K562 (cell line): Measurements from ENCODE around the gene PSMD11. TPM values are rescaled to one million over a fixed set of nuclear protein-coding genes. Genes with fewer than 3 reads are reported as not detected.
A peak's percentile ranks its signal among the peaks of the same experiment; 100 is the strongest.

Experiments used
- ATAC-seq: fragments of 200-7000 bp; cut with Tn5 transposase; 3 replicates; pipeline ENCODE4 v1.9.1; 2020; ENCODE audit warnings: moderate library complexity
- BruUV-seq: library from RNA; stranded (reverse); fragments of 400-500 nt; replicated peaks from 2 replicates; lab custom pipeline; 2021; lab: Mats Ljungman, UMichigan
- CTCF ChIA-PET: fragments of 300-600 bp; formaldehyde crosslinking; extraction: SDS; loops from one replicate; lab custom pipeline; 2021; ENCODE audit warnings: low intra/inter-chr PET ratio; lab: Yijun Ruan, JAX
- POLR2A ChIA-PET: fragments of 300-600, 350-650 bp; sonication (Branson Sonifier 250); formaldehyde crosslinking; extraction: SDS; loops from one replicate; lab custom pipeline; 2021; ENCODE audit warnings: antibody characterized with exemption, inconsistent platforms; lab: Yijun Ruan, JAX
- DNase-seq, 4 experiments: peaks; one replicate each; pipeline versions ENCODE4 v3.0.0 to v3.0.0-alpha.2; 2011 to 2018; ENCODE audit warnings: low spot score in 3 of 4, mixed read lengths in 3 of 4; ENCODE audit errors: extremely low read depth in 1 of 4
- FAIRE-seq: peaks from 2 replicates; lab custom pipeline; 2011; peaks lifted over from hg19 to GRCh38; lab: Jason Lieb, UNC
- H2AFZ ChIP-seq: 2 replicates; pipeline ENCODE4 v1.6.0; 2011; ENCODE audit warnings: low read depth, low read length, control low read depth, inconsistent platforms
- H3K27ac ChIP-seq: fragments of 200-600 bp; 3 replicates; pipeline ENCODE4 v1.8.0; 2011; ENCODE audit warnings: low read depth, mild to moderate bottlenecking, control low read depth, inconsistent platforms, low read length, moderate library complexity, mixed read lengths; ENCODE audit errors: extremely low read depth
- H3K27me3 ChIP-seq, 2 experiments: fragments of 300-600 bp in 1 of 2; 2 replicates in 1 of 2; 3 replicates in 1 of 2; pipeline versions ENCODE4 v1.6.0 to v1.8.0; 2011; ENCODE audit warnings: inconsistent platforms in 2 of 2, low read length in 2 of 2, mild to moderate bottlenecking in 1 of 2, mixed read lengths in 1 of 2, moderate library complexity in 1 of 2; ENCODE audit not compliant: control insufficient read depth in 2 of 2, insufficient read depth in 2 of 2
- H3K36me3 ChIP-seq: fragments of 300-600 bp; 3 replicates; pipeline ENCODE4 v1.8.0; 2011; ENCODE audit warnings: mild to moderate bottlenecking, low read length, inconsistent platforms; ENCODE audit not compliant: control insufficient read depth, insufficient read depth
- H3K4me1 ChIP-seq, 2 experiments: fragments of 200-600 bp in 1 of 2; replicated peaks in 1 of 2; 2 replicates in 1 of 2; 3 replicates in 1 of 2; pipeline versions ENCODE4 v1.5.1 to v1.8.0; 2011; ENCODE audit warnings: inconsistent platforms in 2 of 2, low read length in 2 of 2, mild to moderate bottlenecking in 1 of 2, mixed read lengths in 1 of 2, moderate library complexity in 1 of 2; ENCODE audit not compliant: control insufficient read depth in 2 of 2, insufficient read depth in 2 of 2
- H3K4me2 ChIP-seq: 2 replicates; pipeline ENCODE4 v1.6.1; 2011; ENCODE audit warnings: low read length, control low read depth, inconsistent platforms, mixed read lengths; ENCODE audit not compliant: insufficient read depth
- H3K4me3 ChIP-seq: fragments of 200-600 bp; sonication (generic), shearing (Covaris generic); 2 replicates; pipeline ENCODE4 v1.5.1; 2016; ENCODE audit warnings: control low read depth, inconsistent platforms
- H3K79me2 ChIP-seq: fragments of 200-600 bp; 3 replicates; pipeline ENCODE4 v1.8.0; 2011; ENCODE audit warnings: low read length, inconsistent platforms; ENCODE audit not compliant: control insufficient read depth, insufficient read depth
- H3K9ac ChIP-seq, 2 experiments: 2 replicates each; pipeline versions ENCODE4 v1.6.0 to v1.6.1; 2011; ENCODE audit warnings: low read depth in 2 of 2, low read length in 2 of 2, control low read depth in 1 of 2, inconsistent platforms in 1 of 2, mild to moderate bottlenecking in 1 of 2, mixed read lengths in 1 of 2; ENCODE audit not compliant: insufficient read depth in 1 of 2
- H3K9me1 ChIP-seq: one replicate; pipeline ENCODE4 v1.6.0; 2011; ENCODE audit warnings: inconsistent platforms, mild to moderate bottlenecking, low read length, moderate library complexity; ENCODE audit not compliant: control insufficient read depth, insufficient read depth
- H3K9me3 ChIP-seq: replicated peaks from 2 replicates; pipeline ENCODE4 v1.5.1; 2011; ENCODE audit warnings: low read depth, low read length, inconsistent platforms; ENCODE audit not compliant: control insufficient read depth, insufficient read depth
- H4K20me1 ChIP-seq: replicated peaks from 2 replicates; pipeline ENCODE4 v1.6.1; 2011; ENCODE audit warnings: low read length, inconsistent platforms, mixed read lengths; ENCODE audit not compliant: control insufficient read depth, insufficient read depth
- BACH1 ChIP-seq: fragments of 200-800 bp; sonication (Bioruptor generic); IDR thresholded peaks from 2 replicates; pipeline ENCODE4 v1.6.1; 2016; ENCODE audit warnings: missing genetic modification characterization, missing compliant biosample characterization
- DMBX1 ChIP-seq: fragments of 250-450 bp; sonication (Bioruptor Pico); IDR thresholded peaks from 2 replicates; pipeline ENCODE4 v1.8.0; 2022; ENCODE audit warnings: inconsistent platforms, mild to moderate bottlenecking, moderate library complexity, borderline replicate concordance
- E2F4 ChIP-seq: sonication (generic); formaldehyde crosslinking; IDR thresholded peaks from 2 replicates; pipeline ENCODE4 v1.8.0; 2022; ENCODE audit warnings: mild to moderate bottlenecking, low read depth, missing genetic modification reagents
- ELF2 ChIP-seq: fragments of 250-450 bp; sonication (Bioruptor Pico); IDR thresholded peaks from 2 replicates; pipeline ENCODE4 v1.5.0; 2021; ENCODE audit warnings: mild to moderate bottlenecking
- HNRNPLL ChIP-seq: fragments of 200-400 bp; formaldehyde crosslinking; IDR thresholded peaks from 2 replicates; pipeline ENCODE4 v1.6.1; 2017; ENCODE audit warnings: low read length, low read depth, mild to moderate bottlenecking; ENCODE audit not compliant: poor library complexity, severe bottlenecking
- MTF1 ChIP-seq: fragments of 250-450 bp; sonication (Bioruptor Pico); IDR thresholded peaks from 2 replicates; pipeline ENCODE4 v1.9.0; 2021; ENCODE audit warnings: moderate library complexity, mild to moderate bottlenecking, inconsistent platforms, borderline replicate concordance
- SMAD4 ChIP-seq: fragments of 250-450 bp; sonication (Bioruptor Pico); conservative IDR thresholded peaks from 2 replicates; pipeline ENCODE4 v1.8.0; 2021; ENCODE audit warnings: inconsistent platforms, mild to moderate bottlenecking, moderate library complexity
- SRSF1 ChIP-seq: fragments of 200-400 bp; formaldehyde crosslinking; IDR thresholded peaks from 2 replicates; pipeline ENCODE4 v1.6.1; 2017; ENCODE audit warnings: mild to moderate bottlenecking, low read depth, low read length, moderate library complexity
- SRSF7 ChIP-seq: fragments of 200-400 bp; formaldehyde crosslinking; optimal IDR thresholded peaks from 2 replicates; pipeline ENCODE3; 2017; ENCODE audit warnings: mild to moderate bottlenecking, low read depth, low read length
- THAP12 ChIP-seq: fragments of 250-450 bp; sonication (Bioruptor Pico); IDR thresholded peaks from 2 replicates; pipeline ENCODE4 v1.9.0; 2021; ENCODE audit warnings: mild to moderate bottlenecking, inconsistent platforms
- THRAP3 ChIP-seq: fragments of 450-650 bp; IDR thresholded peaks from 2 replicates; pipeline ENCODE4 v1.6.1; 2016; ENCODE audit warnings: mild to moderate bottlenecking, inconsistent platforms, borderline replicate concordance
- ZNF143 ChIP-seq: sonication (generic); formaldehyde crosslinking; IDR thresholded peaks from 2 replicates; pipeline ENCODE4 v1.9.0; 2022; ENCODE audit warnings: mild to moderate bottlenecking, missing genetic modification reagents
- ZNF3 ChIP-seq: fragments of 250-450 bp; sonication (Bioruptor Pico); IDR thresholded peaks from 2 replicates; pipeline ENCODE4 v1.5.0; 2021; ENCODE audit warnings: mild to moderate bottlenecking, moderate library complexity
- ZNF398 ChIP-seq: fragments of 250-450 bp; sonication (Bioruptor Pico); IDR thresholded peaks from 2 replicates; pipeline ENCODE4 v1.8.0; 2021; ENCODE audit warnings: moderate library complexity, mild to moderate bottlenecking, inconsistent platforms
- WGBS: fragments of 100-300 bp; shearing (Covaris generic); methylation state at CpG from one replicate; pipeline ENCODE4 v1.1.6; 2016; ENCODE audit warnings: low coverage, mixed read lengths; ENCODE audit not compliant: insufficient coverage; ENCODE audit errors: missing lambda C conversion rate; 5-methylcytosine and 5-hydroxymethylcytosine counted together
- in situ Hi-C: fragments of 300-500 bp; cut with MboI; formaldehyde crosslinking; loops from 4 replicates; pipeline ENCODE4 v1.15.0; 2018; ENCODE audit warnings: inconsistent platforms, mixed read lengths
- intact Hi-C: fragments of 100-400 bp; cut with micrococcal nuclease; formaldehyde crosslinking; loops from 2 replicates; pipeline ENCODE4 v1.14.2; 2022
- polyA plus RNA-seq, 8 experiments: library from polyadenylated mRNA; depleted of rRNA in 4 of 8; stranded (reverse) in 5 of 8; unstranded in 3 of 8; fragments of >200 nt; fragmentation: Nextera tagmentation in 2 of 8; fragmentation: Illumina TruSeq in 1 of 8; extraction: Ambion mirVana in 2 of 8; extraction: Trizol in 1 of 8; gene quantifications; 2 replicates each; pipeline versions ENCODE4 v1.2.1 to v1.2.3, GENCODE V29; 2011 to 2014; ENCODE audit warnings: inconsistent platforms in 1 of 8, missing spikeins in 1 of 8
- total RNA-seq, 7 experiments: library from RNA; depleted of rRNA in 6 of 7; stranded (reverse); fragments of >200 nt in 6 of 7; fragmentation: Illumina TruSeq in 2 of 7; extraction: Trizol in 2 of 7; gene quantifications; 2 replicates each; pipeline versions ENCODE4 v1.2.1 to v1.2.3, GENCODE V29; 2011 to 2021; ENCODE audit warnings: low replicate concordance in 1 of 7

The PSMD11 gene
- total and polyA plus RNA-seq, 9 of the 15 experiments (the other 6 are each of a cell fraction or from before 2014, with no cell fraction given), result 104 to 378 (median 158) TPM

- no peaks in the 10 kb centered on the region for H3K27me3 ChIP-seq
- TF ChIP-seq SRSF1 (no peak), DMBX1 (CRISPR knock-in tag) (no peak), ZNF398 (no peak), ELF2 (CRISPR knock-in tag) (no peak), ZNF3 (CRISPR knock-in tag) (no peak), E2F4 (no peak), SRSF7 (no peak), HNRNPLL (no peak), THRAP3 (no peak), MTF1 (no peak), ZNF143 (CRISPR knock-in tag) (no peak), THAP12 (CRISPR knock-in tag) (no peak), BACH1 (tag) (no peak), SMAD4 (CRISPR knock-in tag) (no peak)
- intact Hi-C loops (loop anchor here (10.0 kb wide), 1 partner anchor 166 kb away; no protein-coding TSS in a partner anchor), in situ Hi-C loops (no loop called here)
- peaks cover 37% of the 10 kb centered on the region; the same call in 2 of the 3 replicates for H3K36me3 ChIP-seq
- H4K20me1 ChIP-seq, result peaks cover 5% of the 10 kb centered on the region; the same call in 1 of the 2 replicates
- DNase-seq, result no peak
- FAIRE-seq, result no peak
- no peaks in the 10 kb centered on the region for H3K9me3 ChIP-seq
- H3K79me2 ChIP-seq, result peaks cover 17% of the 10 kb centered on the region; the same call in 2 of the 3 replicates
- no peak for ATAC-seq
- CTCF ChIA-PET, result no interaction called here
- no peaks in the 10 kb centered on the region for H3K9me1 ChIP-seq
- no TSS peak for BruUV-seq
- 92% methylated on average over 12 of the region's 13 CpGs for WGBS
- no peak overlapping the region for H2AFZ ChIP-seq
- no peak overlapping the region for H3K4me2 ChIP-seq
- no peak overlapping the region for H3K27ac ChIP-seq
- POLR2A ChIA-PET, result interaction anchor here (0.6 to 1.7 kb wide), 4 partner anchors 9 to 388 kb away, joined by 3 to 7 read pairs (median 4); partner anchors contain the start of genes MYO1D and PSMD11
- no peak overlapping the region for H3K4me3 ChIP-seq
- peak overlapping the region in 1 of 2 experiments; percentile 81; a peak in 2 of 4 replicates for H3K9ac ChIP-seq
- H3K4me1 ChIP-seq, result peaks cover 16 to 52% of the 10 kb centered on the region in 2 experiments; a peak in 4 of 5 replicates
Measured at GRCh38 chr17:32488604-32489180, 44.4 kb downstream of the PSMD11 start.
